Stimulated activated naive CD8-positive, alpha-beta T cell treated with anti-CD3 and anti-CD28 coated beads, Interleukin-15, Interleukin-2, amounts not matched to agents 100 U/mL and 50 U/mL, for 24 hours (primary cell): ENCODE results near the gene ZNF462.
"Not testable (repeated sequence)": the region's sequence is repeated elsewhere in the genome, so short reads cannot be mapped to it uniquely, and the experiment has no call there.

Source experiments
- ATAC-seq: fragments of 150-1000 bp; cut with Tn5 transposase; one replicate; pipeline ENCODE4 v1.10.0; 2021
- DNase-seq: peaks from one replicate; pipeline ENCODE4 v3.0.0; 2021

ZNF462 gene

DNA sequence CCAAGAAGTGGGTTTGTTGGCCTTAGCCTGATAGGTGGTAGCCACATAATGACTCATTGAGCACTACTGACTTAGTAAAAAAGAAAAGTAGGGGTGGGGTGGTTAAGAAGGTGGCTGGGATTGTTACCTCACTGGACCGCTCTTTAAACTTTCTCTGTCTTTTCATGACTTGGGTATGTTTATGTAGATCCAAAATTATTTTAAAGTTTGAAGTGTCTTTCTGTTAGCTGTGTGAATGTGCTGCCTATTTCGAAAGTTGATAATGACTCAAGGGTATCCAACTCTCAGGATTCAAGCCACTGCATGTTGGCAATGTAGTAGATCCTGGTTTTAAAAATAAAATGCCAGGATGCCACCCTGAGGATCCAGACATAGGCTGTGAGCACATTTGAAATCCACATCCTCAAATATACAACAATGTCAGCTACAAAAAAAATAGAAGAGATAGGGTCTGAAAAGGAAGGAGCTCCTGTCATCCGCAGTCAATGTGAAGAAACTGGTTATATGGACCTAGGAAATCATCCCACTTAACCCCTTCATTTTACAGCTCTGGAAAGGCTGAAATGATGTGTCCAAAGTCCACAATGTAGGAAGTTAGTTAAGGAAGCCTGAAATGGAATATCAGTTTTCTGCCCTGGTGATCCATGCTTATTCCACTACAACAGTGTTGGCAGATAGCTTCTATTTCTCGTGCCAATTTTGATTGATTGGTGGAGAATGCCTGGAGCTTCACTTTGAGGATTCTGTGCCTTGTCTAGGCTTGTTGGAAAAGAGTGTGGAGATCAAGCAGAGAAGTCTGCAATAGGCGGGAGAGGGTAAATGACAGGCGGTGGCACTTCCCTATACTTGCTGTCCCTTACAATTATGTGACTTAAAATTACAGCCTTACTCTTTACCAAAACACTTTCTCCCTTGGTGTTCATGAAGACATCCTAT, 23.4 kb downstream of the ZNF462 start:
- ATAC-seq = no peak
- no peak for DNase-seq

DNA sequence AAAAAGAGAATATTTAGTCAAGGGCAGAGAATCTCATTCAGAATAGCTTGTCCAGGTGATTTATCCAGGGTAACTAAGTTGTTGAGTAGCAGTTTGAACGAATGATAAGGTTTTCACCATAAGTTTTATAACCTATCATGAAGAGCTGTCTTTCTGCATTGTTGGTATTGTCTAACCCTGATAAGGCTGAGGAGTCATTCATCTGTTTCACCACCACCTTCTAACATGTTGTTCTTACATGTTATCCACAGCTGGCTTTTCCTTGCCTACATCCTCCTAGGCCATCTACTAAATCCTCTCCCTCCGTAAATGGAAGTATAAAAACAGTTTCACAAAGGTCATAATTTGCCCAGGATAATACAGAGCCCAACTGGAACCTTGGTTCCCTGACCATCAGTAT, 24.1 kb downstream of the ZNF462 start:
- DNase-seq = no peak
- ATAC-seq = no peak

DNA sequence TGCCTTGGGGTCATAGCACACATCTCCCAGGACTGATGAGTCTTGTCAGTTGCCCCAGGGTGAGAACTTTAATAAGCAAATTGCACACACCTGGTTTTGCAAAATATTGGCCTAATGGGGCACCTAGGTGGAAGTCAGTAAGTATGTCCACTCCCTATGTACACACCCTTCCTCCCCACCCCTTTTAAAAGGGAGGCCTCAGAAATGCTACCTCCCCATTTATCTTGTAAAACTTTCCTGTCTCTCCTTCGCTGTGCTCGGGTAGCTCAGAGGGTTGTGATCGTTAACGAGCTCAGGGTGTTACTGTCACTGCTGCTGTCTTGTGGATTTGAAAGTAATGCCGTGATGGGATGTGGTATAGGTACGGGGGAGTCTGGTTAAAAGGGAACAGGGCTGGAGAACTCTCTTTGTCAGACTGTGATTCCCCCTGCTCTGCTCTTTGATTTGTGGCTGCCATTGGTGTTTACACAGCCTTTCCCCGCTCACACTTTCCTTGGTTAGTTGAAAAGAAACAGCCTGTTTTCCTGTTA, 26.2 kb downstream of the ZNF462 start:
- ATAC-seq (no peak), DNase-seq (no peak)

DNA sequence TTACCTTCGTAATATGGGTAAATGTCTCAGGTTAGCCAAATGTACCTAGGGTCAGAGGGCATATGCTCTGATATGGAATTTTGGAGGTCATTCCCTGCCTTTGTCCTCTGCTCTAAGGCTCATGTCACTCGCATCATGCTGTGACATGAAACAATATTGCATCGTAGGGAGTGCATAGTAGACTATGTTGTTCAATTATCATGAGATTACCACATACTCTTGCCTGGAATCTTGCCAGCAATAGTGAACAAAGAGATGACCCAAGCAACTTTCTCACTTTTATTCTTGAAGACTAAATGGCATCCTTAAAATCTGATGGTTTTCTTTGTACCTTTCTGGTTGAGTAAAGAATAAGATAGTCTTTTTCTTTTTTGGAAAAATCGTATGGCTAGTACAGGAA, 27.6 kb downstream of the ZNF462 start:
- DNase-seq = no peak
- ATAC-seq = no peak

DNA sequence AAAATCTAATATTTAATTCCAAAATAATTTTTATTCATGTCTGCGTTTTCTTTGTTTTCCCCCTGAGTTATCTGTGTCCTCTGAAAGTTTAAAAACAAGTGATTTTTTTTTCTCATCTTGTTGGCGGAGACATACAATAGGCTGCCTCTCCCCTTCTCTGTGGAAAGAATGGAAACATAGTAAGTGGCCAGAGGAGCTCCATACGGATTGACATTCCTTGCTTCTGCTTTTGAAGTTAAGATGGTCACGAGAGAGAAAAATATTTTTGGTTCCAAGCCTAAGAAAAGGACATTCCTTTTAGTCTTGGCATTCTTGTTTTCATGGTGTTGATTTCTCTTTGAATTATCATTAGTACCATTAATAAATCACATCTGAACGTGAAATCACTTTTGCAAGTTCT, 28.3 kb downstream of the ZNF462 start:
- DNase-seq (no peak), ATAC-seq (no peak)

DNA sequence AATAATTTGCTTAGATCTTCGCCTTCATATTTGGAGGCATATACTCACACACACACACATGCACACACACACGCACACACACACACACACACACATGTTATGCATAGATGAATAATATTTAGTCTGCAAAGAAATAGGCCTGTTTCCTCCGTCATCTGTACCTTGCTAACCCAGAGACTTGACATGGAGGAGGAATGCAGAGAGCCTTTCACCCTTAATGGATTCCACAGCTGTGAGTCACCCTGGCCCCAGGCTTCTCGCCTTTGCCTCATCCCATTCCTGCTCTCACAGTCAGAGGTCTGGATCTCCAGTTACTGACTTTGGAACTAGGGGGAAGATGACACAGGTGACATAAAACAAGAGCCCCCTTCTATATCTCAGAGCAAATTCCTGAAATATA, 29.7 kb downstream of the ZNF462 start:
- DNase-seq = no peak
- ATAC-seq = no peak

DNA sequence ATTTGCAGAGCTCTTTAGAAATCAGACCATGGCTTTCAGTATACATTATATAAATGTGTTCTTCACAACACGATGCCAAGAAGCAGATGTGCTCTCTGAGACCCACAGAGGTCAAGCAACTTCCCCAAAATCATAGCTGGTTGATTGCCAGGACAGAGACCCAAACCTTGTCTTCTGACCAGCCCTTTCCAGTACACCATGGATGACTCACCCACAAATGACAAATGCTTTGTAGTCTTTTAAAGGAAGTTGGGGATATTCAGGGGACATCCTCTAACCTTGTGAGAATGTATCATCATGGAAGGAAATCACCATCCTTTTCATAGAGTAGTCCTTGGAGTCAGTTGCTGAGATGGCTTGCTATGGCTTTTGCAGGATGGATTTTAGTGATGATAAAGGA, 30.1 kb downstream of the ZNF462 start:
- DNase-seq (no peak), ATAC-seq (no peak)

DNA sequence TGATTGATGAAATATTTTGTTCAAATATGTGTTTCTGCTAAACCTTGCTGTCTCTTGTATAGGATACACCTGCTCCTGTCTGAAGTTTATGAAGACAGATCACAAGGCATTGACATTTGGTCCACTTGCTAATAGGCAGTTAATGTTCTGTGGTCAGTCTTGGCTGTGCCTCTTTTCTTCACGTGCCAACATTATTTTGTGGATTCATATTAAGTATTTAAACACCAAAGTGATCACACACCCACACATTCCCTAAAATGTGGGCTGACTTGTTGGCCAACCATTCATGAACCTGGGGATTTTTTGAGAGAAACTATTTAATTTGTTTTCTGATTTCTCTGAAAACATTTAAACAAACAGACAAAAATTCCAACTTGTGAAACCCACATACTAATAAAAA, 33.7 kb downstream of the ZNF462 start:
- DNase-seq (no peak), ATAC-seq (no peak)

DNA sequence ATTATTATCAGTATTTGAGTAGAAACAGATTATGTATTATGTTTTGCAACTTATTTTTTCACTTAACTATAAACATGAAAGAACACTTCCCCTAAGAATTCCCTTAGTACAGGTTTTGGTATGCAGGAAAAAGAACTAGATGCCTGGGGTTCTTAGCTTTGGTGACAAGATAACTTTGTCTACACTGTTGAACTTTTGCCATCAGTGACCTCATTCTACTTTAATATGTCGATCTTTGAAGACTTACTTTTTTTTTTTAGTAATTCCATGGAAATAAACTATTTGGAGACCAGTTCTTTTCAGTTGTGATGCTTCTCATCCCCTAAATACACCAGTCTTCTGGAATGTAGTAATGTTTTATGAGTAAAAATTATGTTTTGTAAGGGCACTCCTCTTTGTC, 34.3 kb downstream of the ZNF462 start:
- DNase-seq (no peak), ATAC-seq (no peak)

DNA sequence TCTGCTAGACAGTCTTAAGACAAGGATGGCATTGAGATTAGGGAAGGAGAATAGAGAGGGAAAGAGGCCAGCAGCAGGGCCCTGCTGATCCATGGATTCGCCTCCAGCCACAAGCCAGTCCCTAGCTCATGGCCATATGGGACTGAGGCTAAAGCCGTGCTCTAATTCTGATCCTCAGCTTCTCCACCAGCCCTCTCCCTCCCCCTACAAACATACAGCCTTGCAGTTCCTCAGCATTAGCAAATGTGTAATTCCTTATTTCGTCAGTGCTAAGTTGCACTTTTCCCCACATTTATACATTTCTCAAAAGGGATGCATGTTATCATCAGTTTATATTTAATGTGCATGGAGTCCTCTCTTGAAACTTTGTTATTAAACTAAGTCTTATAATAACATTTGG, 34.8 kb downstream of the ZNF462 start:
- DNase-seq (no peak), ATAC-seq (no peak)

DNA sequence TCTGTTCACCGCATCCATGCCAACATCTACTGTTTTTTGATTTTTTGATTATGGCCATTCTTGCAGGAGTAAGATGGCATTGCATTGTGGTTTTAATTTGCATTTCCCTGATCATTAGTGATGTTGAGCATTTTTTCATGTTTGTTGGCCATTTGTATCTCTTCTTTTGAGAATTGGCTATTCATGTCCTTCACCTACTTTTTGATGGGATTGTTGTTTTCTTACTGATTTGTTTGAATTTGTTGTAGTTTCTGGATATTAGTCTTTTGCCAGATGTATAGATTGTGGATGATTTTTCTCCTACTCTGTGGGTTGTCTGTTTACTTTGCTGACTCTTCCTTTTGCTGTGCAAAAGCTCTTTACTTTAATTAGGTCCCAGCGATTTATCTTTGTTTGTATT, 37.6 kb downstream of the ZNF462 start:
- ATAC-seq, DNase-seq: not testable (repeated sequence)

DNA sequence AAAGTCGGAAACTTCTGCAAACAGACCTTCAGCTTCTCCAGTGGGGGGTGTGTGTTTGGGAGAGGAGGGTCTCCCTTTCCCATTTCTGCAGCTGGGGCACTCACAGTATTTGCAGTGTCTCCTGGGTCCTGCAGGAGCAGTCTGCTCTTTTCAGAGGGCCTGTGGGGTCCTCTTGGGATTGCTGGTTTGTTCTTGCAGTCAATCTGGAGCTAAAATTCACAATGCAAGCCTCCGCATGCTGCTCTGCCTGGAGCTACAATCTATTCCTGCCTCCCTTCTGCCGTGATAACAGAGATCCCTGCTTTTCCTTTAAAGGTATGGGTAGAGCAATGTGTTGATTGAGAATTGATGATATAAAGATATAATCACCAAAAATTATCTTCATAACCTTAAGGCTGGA, 43.2 kb downstream of the ZNF462 start:
- no peak for ATAC-seq
- no peak for DNase-seq

DNA sequence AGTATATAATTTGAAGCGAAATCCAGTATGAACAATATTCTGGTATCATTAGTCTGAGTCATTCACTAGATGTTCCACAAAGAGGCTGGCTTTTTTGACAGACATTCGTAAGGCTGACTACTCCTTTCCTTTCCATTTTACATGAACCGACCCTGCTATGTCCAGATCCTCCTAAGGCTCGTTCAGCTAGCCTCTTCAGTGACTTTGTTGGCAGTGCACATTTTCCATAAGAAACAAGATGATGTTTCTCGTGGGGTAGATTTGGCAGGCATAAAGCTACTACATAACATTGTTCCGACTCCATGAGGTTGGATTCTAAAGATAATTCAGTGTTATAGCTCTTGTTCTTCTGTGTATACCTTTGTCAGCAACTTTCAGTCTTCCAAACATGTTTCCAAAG, 49.0 kb downstream of the ZNF462 start:
- no peak for DNase-seq
- ATAC-seq = no peak

DNA sequence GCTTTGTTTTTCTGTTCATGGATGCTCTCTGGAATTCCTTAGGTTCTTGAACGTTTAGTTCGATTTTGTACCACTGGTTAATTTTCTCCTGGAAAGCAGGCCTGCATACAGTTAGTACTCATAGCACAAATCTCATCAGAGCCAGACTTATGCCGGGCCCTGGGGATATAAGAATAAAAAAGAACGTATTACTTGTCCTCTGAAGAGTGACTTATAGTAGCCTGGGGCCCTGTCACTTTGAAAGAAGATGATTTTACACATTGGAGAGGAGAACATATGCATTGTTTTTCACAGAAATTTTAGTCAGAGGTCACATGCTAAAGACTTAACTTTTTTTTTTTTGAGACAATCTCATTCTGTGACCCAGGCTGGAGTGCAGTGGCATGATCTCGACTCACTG, 50.3 kb downstream of the ZNF462 start:
- ATAC-seq = no peak
- no peak for DNase-seq

DNA sequence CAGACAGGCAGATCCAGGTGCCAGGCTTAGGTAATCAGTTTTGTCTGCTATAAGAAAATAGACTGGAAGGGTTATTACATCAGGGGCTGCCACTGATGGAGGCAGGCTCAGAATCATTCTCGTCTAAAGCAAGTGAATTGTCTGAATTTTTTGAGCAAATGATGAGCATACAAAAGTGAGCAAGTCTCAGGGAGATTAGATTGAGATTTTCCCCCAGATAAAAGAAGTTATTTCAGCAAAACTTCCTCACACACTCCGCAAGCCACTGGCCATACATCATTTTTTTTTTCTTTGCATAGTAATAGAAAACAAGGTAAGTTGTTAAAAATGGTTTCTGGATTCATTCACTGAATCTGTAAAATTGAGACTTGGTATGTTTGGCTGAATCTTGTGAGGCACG, 52.9 kb downstream of the ZNF462 start:
- DNase-seq = no peak
- no peak for ATAC-seq

DNA sequence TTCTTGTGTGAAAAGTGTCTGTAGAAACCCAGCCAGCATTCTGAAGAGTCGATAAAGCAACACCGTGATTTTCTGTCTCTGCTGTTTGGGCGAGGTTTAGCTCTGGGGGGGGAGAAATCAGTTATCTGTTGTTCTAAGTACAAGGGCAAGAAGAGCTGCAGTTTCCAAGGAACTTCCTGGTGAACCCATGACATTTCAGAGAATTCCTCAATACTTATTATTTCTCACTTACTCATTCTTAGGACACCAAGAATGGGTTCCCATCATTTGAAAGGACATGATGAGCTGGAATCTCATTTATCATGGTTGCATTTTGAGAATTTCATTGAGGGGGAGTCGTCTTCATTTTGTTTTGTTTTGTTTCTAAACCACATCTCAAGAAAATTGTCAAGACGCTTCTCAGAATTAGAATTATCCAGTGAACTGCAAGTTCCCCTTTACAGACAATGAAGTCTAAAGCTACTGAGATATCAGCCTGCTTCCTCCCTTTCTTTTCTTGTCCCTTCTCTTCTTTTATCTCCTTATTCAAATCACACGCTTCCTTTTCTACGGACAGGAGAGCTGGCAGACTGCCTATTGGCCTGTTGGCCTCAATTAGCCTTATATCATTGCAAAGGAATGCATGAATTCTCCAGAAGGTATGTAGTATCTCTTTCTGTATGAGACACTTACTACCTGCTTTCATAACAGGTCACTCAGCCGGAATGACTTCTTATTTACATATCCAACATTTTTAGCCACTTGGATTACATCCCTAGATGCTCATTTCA, 53.7 kb downstream of the ZNF462 start:
- ATAC-seq (no peak), DNase-seq (no peak)

DNA sequence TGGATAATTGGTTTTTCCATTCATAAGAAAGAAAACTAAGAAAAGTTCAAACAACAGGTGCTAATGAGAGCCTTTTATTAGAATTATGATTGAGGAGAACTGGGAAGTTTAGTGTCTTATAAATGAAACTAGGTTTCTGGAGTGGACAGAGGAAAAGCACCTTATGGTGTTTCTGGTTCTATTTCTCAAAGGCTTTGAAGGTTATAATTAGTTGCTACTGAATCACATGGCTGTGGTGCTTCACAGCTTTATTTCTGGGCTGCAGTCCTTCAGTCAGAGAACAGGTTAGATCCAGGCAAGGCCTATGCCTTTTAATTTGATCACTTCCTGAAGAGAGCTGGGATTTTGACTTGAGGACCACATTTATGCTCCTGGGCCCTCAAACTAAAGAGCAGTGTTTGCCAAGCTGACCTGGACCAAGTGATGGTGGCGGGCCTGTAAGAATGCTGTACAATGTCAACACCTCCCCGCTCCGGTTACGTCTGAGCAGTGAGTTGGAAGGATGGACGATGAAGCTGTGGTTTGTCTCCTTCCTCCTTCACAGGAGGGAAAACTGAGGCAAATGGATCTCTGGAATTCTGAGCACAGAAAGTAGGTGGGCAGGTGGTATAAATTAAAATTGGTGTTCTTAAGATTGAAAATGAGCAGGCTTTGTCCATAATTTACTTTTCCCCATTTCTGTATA, 56.0 kb downstream of the ZNF462 start:
- DNase-seq = no peak
- ATAC-seq = no peak

DNA sequence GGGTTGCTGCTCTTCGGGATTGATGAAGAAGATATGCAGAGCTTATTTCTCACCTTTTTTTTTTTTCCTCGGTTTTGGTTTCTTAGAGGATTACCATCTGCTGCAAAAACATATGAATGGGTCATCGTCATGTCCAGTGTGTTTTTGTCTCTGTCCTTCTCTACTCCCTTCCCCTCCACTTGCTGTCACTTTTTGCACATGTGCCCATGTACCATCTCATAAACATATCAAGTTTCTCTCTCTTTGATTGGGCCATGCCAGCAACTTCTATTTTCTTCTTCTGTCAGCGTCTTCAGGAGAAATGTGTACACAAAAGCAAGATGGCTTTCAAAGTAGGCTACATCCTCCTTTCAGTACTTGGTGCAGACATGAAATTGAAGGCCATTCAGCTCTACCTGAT, 57.1 kb downstream of the ZNF462 start:
- ATAC-seq = no peak
- DNase-seq = no peak

DNA sequence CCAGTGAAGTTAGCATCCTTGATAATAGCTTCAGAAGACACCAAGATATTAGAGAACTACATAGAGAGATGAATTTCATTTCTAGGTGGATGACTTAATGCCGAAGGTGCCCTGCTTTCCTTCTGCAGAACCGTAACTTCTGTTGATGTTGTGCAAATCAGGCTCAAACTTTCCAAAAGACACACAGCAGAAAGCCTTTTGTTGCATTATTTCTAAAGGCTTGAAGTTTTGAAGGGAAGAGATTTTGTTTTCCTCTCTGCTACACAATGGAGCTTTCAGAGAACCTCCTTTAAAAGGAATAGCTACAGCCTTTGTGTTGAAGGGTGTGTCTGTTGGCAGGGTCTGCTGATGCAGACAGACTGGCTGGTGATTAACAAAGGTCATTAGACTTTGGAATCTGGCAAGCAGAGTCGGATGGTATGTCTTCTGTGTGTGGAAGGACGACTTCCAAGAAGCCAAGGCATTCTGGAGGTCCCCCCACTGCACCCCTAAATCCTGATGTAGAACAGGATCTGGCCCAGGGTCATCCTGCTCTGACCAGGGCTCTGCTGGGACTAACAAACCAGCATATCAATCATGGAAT, 57.8 kb downstream of the ZNF462 start:
- ATAC-seq (no peak), DNase-seq (no peak)

DNA sequence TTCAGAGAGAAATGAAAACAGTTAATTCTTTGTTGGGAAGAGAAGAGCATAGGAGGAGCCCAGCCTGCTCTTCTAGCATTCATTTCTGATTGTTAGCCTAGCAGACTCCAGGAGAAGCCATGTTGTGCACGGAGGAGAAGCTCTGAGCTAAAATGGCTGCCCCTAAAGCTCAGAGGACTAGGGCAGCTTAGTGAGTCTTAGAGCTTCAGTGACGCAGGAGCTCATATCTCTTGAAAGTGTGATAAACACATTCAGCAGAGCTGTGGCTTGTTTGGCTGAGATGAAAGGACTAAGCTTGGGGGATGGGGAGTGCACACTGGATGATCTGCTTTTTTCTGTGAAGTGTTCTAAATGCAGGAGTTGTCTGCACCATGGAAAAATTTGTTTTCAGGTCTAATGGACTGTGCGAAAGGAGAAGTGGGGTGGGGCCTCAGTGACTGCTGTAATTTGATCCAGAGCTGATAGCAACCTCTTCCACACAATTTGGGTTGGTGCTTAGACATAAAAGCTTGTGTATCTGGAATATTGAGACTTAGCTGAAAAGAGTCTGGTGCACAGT, 58.5 kb downstream of the ZNF462 start:
- no peak for DNase-seq
- peak; percentile 66 for ATAC-seq

DNA sequence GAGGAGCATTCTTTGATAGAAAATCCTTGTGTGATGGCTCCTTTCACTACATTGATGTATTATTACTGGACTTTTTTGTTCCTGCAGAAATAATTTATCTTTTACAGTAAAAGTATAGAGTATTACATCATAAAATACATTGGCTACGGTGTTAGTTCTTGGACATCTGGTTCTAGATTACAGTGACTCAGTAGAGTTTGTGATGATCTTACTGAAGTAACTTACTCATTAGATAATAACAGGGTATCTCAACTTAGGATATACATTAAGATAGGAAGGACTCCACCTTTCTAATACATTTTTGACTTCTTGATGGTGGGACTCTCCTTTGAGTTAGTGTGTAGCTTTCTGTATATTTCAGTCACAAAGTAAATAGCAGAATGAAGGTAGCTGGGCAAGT, 59.1 kb downstream of the ZNF462 start:
- no peak for DNase-seq
- no peak for ATAC-seq

DNA sequence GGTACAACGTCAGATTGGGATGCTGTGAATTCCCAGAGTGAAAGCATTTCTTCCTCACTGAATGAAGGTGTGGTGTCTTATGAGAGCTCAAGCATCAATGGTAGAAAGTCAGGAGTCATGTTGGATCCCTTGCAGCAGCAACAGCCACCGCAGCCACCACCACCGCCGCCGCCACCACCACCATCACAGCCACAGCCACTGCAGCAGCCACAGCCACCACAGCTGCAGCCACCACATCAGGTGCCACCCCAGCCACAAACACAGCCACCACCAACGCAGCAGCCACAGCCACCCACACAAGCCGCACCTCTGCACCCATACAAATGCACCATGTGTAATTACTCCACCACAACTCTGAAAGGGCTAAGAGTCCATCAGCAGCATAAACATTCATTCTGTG, 62.4 kb downstream of the ZNF462 start:
- ATAC-seq = no peak
- no peak for DNase-seq
